GM12874 (cell line): ENCODE measurements around the gene KRT6B.

Source experiments
- TF ChIP-seq, protein P1 (sequence below): IDR thresholded peaks from 2 replicates; pipeline ENCODE4 v1.5.1; 2011; ENCODE audit warnings: low read depth, mild to moderate bottlenecking, control low read depth, low read length, moderate library complexity; ENCODE audit not compliant: insufficient read depth

Gene KRT6B

DNA sequence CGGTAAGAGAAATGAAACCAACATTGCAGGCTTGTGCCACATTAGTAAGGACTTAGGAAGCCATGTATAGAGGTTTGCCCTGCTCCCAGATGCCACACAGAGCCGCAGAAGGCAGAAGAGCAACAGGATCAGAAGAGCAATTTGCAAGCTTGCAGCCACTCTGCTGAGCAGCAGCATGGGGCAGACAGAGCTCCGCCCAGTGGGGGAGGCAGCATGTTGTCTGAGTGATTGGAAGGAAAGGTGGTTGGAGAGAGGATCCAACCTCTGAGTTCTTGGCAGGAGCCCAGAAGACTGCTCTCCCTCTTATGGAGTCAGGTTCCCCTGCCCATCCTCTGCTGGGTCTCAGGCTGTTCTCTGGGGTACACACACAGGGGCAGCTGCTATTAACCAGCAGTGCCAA lies 43.4 kb upstream of the KRT6B start:
- TF ChIP-seq, protein P1, sequence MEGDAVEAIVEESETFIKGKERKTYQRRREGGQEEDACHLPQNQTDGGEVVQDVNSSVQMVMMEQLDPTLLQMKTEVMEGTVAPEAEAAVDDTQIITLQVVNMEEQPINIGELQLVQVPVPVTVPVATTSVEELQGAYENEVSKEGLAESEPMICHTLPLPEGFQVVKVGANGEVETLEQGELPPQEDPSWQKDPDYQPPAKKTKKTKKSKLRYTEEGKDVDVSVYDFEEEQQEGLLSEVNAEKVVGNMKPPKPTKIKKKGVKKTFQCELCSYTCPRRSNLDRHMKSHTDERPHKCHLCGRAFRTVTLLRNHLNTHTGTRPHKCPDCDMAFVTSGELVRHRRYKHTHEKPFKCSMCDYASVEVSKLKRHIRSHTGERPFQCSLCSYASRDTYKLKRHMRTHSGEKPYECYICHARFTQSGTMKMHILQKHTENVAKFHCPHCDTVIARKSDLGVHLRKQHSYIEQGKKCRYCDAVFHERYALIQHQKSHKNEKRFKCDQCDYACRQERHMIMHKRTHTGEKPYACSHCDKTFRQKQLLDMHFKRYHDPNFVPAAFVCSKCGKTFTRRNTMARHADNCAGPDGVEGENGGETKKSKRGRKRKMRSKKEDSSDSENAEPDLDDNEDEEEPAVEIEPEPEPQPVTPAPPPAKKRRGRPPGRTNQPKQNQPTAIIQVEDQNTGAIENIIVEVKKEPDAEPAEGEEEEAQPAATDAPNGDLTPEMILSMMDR: no peak

DNA sequence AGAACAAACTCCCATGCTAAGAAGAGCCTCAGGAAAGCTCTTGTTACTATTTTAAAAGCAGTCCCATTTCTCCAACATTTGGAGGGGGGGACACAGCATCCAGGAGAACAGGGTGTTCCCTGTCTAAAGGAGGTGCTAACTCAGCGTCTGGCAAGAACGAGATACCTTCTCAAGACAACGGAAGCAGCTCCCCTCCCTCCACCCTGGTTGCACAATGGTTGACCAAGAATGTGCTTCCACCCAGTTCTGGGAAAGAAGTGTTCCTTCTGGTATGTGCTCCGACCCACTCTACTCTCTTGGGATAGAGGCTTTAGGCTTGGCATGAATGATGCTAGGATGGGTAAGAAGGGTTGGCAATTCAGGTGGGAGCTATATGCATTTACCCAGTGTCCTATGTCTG lies 42.6 kb upstream of the KRT6B start:
- TF ChIP-seq, protein P1: no peak

DNA sequence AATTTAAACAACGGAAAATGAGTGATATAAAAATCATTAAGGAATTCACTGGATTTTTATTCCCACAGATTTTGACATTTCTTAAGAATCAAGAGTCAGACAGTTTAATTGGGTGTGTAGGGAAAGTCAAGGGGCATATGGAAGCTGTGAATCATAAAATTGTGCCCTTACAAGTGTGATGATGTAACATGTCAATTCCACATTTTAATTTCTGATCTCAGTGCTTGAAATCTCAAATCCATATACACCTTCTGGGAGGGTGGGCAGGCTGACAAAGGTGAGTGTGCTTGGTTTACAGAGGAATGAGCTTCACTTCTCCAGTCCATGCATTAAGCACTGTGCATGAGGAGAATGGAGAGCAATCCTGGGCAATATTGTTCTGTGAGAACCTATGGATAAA lies 42.2 kb upstream of the KRT6B start:
- TF ChIP-seq, protein P1: no peak

DNA sequence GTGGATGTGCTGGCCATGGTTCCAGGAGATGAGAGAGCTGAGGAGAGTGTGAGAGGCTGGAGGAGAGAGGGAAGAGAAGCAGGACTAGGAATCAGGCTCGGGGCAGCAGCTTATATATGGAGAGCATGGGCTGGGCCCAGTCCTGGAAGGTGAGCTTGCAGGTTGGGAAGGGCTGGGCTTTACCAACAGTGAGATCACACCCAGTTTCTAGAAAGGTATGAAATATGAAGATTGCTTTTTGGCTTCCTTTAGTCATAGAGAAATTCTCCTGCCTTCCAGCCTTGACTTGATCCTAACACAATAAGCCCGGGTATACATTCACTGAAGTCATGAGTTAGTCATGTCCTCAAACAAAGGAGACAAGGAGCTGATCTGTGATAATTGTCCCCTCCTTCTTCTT lies 41.2 kb upstream of the KRT6B start, which contains the start of gene KRT6A:
Gene KRT6A (minus strand): TSS at position 86 of the 400 bp plus-strand sequence. CDS start 69 bp downstream, at position 17.
- TF ChIP-seq, protein P1: no peak

DNA sequence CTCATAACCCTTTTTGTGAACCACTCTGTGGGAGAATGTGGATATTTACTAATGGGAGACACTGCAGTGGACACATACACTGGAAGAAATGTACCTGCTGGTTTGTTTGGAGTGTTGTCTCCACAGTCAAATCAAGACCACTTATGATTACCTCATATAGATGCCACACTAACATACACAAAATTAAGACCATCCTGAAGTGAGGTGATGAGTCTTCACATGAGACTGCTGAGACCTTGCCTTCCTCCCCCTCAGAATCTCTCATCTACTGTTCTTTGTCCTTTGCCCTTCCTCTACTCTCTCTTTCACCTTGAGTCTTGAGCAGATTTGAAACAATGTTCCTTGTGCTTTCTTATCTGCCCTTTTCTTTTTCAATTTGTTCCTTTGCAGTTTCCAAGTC lies 36.8 kb upstream of the KRT6B start:
- TF ChIP-seq, protein P1: no peak

DNA sequence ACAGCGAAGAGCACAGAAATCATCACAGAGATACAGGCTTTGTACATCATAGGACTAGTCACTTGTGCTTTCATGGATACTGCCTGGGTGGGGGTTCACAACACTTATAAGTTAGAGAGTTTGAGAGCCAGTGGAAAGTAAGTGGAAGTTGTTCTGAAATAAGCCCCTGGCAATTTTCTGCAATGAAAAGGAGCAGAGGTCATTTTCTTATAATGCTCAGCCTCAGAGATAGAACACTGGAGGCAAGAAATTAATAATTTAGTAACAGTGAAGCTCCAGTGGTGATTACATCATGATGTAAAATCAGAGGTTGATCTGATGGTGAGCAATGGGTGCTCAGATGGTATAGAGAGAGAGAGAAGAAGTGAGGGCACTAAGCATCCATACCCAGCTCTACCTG lies 35.3 kb upstream of the KRT6B start:
- TF ChIP-seq, protein P1: no peak

DNA sequence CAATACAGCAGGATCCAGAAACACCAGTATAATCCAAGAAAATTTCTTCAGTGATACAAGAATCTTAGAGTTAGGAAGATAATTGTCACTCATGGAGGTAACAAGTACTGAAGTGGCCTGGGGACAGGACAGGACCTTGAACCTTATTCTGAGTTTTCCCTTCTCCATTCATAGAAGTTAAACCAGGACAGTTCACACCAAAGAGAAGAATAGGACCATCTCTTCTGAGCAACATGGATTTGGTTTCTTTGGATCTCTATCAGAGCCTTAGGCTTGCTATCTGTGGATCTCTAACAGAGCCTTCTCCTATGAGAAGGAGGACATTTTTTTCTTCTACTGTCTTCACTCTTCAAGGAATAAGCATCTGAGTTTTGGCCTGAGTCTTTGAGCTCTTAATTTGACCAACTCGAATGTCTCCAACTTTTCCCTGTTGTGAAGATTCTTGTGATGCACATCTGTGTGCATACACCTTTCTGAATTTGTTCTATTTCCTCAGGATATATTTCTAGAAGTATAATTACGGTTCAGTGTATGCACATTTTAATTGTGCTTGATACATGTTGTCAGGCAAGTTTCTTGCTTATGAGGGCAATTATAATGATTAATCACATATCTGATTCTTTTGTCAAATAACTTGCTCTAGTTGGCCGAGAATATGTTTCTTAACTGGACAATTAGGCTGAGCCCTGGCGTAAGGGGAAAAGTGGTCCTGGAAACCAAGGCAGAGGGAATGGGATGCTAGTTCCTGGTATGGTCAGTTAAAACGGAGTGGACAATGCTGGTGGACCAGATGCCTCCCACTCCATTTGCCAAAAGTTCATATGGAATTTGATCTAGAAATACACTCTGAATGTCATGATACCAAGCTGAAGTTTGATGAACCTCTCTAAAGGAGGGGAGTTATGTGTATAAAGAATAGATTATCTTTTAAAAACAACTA lies 34.5 kb upstream of the KRT6B start:
- TF ChIP-seq, protein P1: no peak
